H1 (cell line): ENCODE data around the gene STAP2. TPM values are rescaled to one million over a fixed set of nuclear protein-coding genes. Genes with fewer than 3 reads are reported as not detected.

Experiments
- BCL11A ChIP-seq, 2 experiments: IDR thresholded peaks; one replicate each; pipeline ENCODE4 v1.6.1; 2011; ENCODE audit warnings: low read depth in 2 of 2, low read length in 2 of 2, mild to moderate bottlenecking in 2 of 2
- BRCA1 ChIP-seq: IDR thresholded peaks from 2 replicates; pipeline ENCODE4 v1.6.1; 2012; ENCODE audit warnings: low read depth, low read length, improper control_type of control experiment
- CTBP2 ChIP-seq: IDR thresholded peaks from 2 replicates; pipeline ENCODE4 v1.7.0; 2011; ENCODE audit warnings: borderline replicate concordance, mild to moderate bottlenecking, moderate library complexity, mixed read lengths, low read length; ENCODE audit not compliant: insufficient read depth, insufficient read length
- KDM1A ChIP-seq: fragments of 200-600, 300-600 bp; sonication (generic); IDR thresholded peaks from 2 replicates; pipeline ENCODE4 v1.7.1; 2016; ENCODE audit warnings: mild to moderate bottlenecking, low read length, borderline replicate concordance
- POLR2AphosphoS5 ChIP-seq: IDR thresholded peaks from 2 replicates; pipeline ENCODE4 v1.6.1; 2011; ENCODE audit warnings: low read depth, low read length
- RAD21 ChIP-seq, 2 experiments: IDR thresholded peaks in 1 of 2; conservative IDR thresholded peaks in 1 of 2; 2 replicates each; pipeline ENCODE4 v1.6.1; 2011; ENCODE audit warnings: low read depth in 2 of 2, low read length in 2 of 2, improper control_type of control experiment in 1 of 2, inconsistent platforms in 1 of 2, mild to moderate bottlenecking in 1 of 2, moderate library complexity in 1 of 2
- TAF1 ChIP-seq: IDR thresholded peaks from 2 replicates; pipeline ENCODE4 v1.6.1; 2011; ENCODE audit warnings: mild to moderate bottlenecking, low read depth, low read length
- TBP ChIP-seq: IDR thresholded peaks from 2 replicates; pipeline ENCODE4 v1.6.1; 2011; ENCODE audit warnings: low read depth, low read length, improper control_type of control experiment
- YY1 ChIP-seq: IDR thresholded peaks from 2 replicates; pipeline ENCODE4 v1.6.1; 2011; ENCODE audit warnings: low read depth, mild to moderate bottlenecking, low read length
- polyA plus RNA-seq, 7 experiments: library from polyadenylated mRNA; depleted of rRNA in 3 of 7; stranded (reverse) in 5 of 7; unstranded in 2 of 7; fragments of >200 nt in 5 of 7; fragments of 200-250 nt in 2 of 7; gene quantifications; 1 replicate in 5 of 7; 2 replicates in 1 of 7; 4 replicates in 1 of 7; pipeline versions ENCODE4 v1.2.1 to v1.2.3, GENCODE V29; 2011 to 2013; ENCODE audit warnings: missing spikeins in 2 of 7, mixed read lengths in 2 of 7
- total RNA-seq: library from RNA; stranded (reverse); fragmentation: NEBNext Ultra II Directional; extraction: Animal tissue kit (Norgen Biotek cat#: 25700); gene quantifications from 2 replicates; pipeline ENCODE4 v1.2.1, GENCODE V29; 2021
- TF ChIP-seq, protein P1 (sequence below): IDR thresholded peaks from 2 replicates; pipeline ENCODE4 v1.6.1; 2012; ENCODE audit warnings: low read length, inconsistent platforms

STAP2 gene
- total and polyA plus RNA-seq, 2 of the 8 experiments (the other 6 are each of a cell fraction or from before 2014, with no cell fraction given): 15.3 to 37.3 TPM

DNA sequence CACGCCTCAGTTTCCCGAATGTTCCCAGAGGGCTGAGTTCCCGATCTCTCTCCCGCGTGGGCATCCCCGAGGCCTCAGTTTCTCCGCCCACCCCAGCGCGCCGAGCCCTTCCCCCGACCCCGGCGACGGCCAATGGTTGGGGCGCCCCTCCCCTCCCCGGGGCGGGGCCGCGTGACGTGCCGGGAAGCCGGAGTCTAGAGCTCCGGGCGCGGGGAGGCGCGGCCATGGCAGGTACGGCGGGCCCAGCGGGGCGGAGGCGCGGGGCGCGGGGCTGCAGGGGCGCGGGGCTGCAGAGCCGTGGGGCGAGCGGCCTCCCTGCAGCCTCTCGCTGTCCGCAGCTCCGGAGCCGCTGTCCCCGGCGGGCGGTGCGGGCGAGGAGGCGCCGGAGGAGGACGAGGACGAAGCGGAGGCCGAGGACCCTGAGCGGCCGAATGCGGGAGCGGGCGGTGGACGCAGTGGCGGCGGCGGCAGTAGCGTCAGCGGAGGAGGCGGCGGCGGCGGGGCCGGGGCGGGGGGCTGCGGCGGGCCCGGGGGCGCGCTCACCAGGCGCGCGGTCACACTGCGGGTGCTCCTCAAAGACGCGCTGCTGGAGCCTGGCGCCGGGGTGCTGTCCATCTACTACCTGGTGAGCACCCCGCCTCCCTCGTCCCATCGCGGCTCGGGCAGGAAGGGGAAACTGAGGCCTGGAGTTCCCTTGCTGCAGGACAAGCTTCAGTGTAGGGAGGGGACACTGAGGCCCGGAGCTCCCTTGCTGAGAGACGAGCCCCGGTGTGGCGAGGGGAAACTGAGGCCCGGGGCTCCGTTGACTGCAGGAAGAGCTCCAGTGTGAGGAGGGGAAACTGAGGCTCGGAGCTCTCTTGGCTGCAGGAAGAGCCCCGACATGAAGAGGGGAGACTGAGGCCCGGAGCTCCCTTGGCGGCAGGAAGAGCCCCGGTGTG lies 5.0 kb upstream of the STAP2 start, which contains the start of gene MPND (continued):
- TF ChIP-seq TAF1: no peak
- TF ChIP-seq POLR2AphosphoS5: no peak
- TF ChIP-seq KDM1A: no peak; the same call in 1 of the 2 replicates
- TF ChIP-seq, protein P1, sequence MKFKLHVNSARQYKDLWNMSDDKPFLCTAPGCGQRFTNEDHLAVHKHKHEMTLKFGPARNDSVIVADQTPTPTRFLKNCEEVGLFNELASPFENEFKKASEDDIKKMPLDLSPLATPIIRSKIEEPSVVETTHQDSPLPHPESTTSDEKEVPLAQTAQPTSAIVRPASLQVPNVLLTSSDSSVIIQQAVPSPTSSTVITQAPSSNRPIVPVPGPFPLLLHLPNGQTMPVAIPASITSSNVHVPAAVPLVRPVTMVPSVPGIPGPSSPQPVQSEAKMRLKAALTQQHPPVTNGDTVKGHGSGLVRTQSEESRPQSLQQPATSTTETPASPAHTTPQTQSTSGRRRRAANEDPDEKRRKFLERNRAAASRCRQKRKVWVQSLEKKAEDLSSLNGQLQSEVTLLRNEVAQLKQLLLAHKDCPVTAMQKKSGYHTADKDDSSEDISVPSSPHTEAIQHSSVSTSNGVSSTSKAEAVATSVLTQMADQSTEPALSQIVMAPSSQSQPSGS: no peak
- TF ChIP-seq CTBP2: no peak
- no peak for TF ChIP-seq BRCA1
- no peak for TF ChIP-seq RAD21 (IDR thresholded peaks at IDR 0.05 in 1 of 2, conservative IDR thresholded peaks at IDR 0.05 in 1 of 2; ENCODE audit: low read depth in 2 of 2, low read length in 2 of 2)
- TF ChIP-seq TBP: no peak
- no peak for TF ChIP-seq BCL11A (IDR thresholded peaks at IDR 0.05; ENCODE audit: low read depth in 2 of 2, low read length in 2 of 2)
- TF ChIP-seq YY1: peak; percentile 54; the same call in 1 of the 2 replicates
- TF ChIP-seq, all 59 proteins: peak for 6
